Measurements from ENCODE around the gene DCST1. TPM values are rescaled to one million over a fixed set of nuclear protein-coding genes. Genes with fewer than 3 reads are reported as not detected.

DCST1 gene
- total and polyA plus RNA-seq, 2 of the 13 experiments (the other 11 are each of a cell fraction or from before 2014, with no cell fraction given): 0.04 TPM; not detected in 1

- TF ChIP-seq HNF1A (IDR thresholded peaks at IDR 0.05; ENCODE audit: low read depth): no peak
- TF ChIP-seq HNF1A (CRISPR knock-in tag; IDR thresholded peaks at IDR 0.05; ENCODE audit: borderline replicate concordance): no peak
- TF ChIP-seq CBX5 (CRISPR knock-in tag; IDR thresholded peaks at IDR 0.05; ENCODE audit: borderline replicate concordance): no peak
- TF ChIP-seq NFE2L1 (CRISPR knock-in tag; IDR thresholded peaks at IDR 0.05; ENCODE audit: borderline replicate concordance): no peak
- TF ChIP-seq FOXA1 (IDR thresholded peaks at IDR 0.05): no peak
- TF ChIP-seq FOXA1 (CRISPR knock-in tag; IDR thresholded peaks at IDR 0.05): no peak
- TF ChIP-seq ZNF580 (CRISPR knock-in tag; IDR thresholded peaks at IDR 0.05; ENCODE audit: borderline replicate concordance, low read depth): peak; percentile 71; the same call in 1 of the 2 replicates
- peak; percentile 70; the same call in 1 of the 2 replicates for TF ChIP-seq FOXK1 (CRISPR knock-in tag; IDR thresholded peaks at IDR 0.05; ENCODE audit: borderline replicate concordance, low read depth)
- 0 out of 2 replicates have a peak, but pooled peaks have one; percentile 36 for TF ChIP-seq SP2 (CRISPR knock-in tag; IDR thresholded peaks at IDR 0.05)
- TF ChIP-seq MYC (CRISPR knock-in tag; IDR thresholded peaks at IDR 0.05; ENCODE audit: borderline replicate concordance): peak; percentile 85
- no peak for TF ChIP-seq ZNF224 (CRISPR knock-in tag; IDR thresholded peaks at IDR 0.05)
- TF ChIP-seq ARNTL (CRISPR knock-in tag; IDR thresholded peaks at IDR 0.05): peak; percentile 30; the same call in 1 of the 2 replicates
- TF ChIP-seq SP5 (CRISPR knock-in tag; IDR thresholded peaks at IDR 0.05; ENCODE audit: borderline replicate concordance, low read depth): peak; percentile 59; the same call in 1 of the 2 replicates
- no peak; the same call in 1 of the 2 replicates for TF ChIP-seq ZBTB4 (CRISPR knock-in tag; IDR thresholded peaks at IDR 0.05; ENCODE audit: borderline replicate concordance)
- no peak for TF ChIP-seq SYNCRIP (IDR thresholded peaks at IDR 0.05; ENCODE audit: insufficient read depth, low read depth, low read length)
- no peak for TF ChIP-seq NFE2L2 (IDR thresholded peaks at IDR 0.05; ENCODE audit: low read length)
- TF ChIP-seq PBX3 (CRISPR knock-in tag; IDR thresholded peaks at IDR 0.05; ENCODE audit: borderline replicate concordance): no peak
- TF ChIP-seq ZNF331 (CRISPR knock-in tag; IDR thresholded peaks at IDR 0.05): no peak
- no peak for TF ChIP-seq KDM1A (CRISPR knock-in tag; IDR thresholded peaks at IDR 0.05)
- no peak for TF ChIP-seq NCOR1 (IDR thresholded peaks at IDR 0.05; ENCODE audit: borderline replicate concordance, low read length)
Observed at GRCh38 chr1:154999571-155000410, 33.8 kb upstream of the DCST1 start (continued).
